HG02943 (cell line): ENCODE results near the gene ZXDC.

ENCODE experiments used
- ATAC-seq: cut with Tn5 transposase; IDR thresholded peaks from one replicate; pipeline ENCODE4 v1.9.1; 2021; ENCODE audit warnings: mild to moderate bottlenecking, low read depth, moderate library complexity; ENCODE audit not compliant: unreplicated experiment

The ZXDC gene

DNA sequence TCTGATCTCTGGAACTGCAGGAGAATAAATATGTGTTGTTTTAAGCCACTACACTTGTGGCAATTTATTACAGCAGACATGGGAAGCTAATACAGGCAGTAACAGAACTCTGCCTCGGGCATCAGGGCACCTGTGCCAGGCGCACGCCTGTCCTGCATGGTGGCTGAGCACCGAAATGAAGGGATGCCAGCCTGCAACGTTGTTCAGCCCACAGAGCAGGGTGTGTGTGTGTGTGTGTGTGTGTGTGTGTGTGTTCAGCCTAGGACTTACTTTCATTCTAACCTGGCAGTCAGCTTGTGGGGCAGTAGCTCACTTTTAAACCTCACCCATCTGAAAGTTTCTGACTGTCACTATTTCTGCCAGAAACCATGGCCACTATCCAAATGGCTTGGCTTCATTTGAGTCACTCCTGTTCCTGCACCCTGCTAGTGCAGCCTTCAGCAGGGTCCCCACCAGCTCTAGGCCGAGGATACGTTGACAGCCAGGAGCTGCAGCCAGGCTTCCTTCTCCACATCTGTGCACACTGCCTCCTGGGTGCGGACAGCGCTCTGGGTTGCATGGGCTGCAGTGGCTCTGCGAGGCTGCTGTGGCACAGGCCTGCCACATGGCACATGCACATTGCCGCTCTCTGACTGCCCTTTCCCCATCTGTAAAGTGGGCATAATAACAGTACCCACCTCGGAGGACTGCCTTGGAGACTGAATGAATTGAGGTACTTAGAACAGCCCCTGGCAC is 37.4 kb upstream of the ZXDC start:
- ATAC-seq = no peak

DNA sequence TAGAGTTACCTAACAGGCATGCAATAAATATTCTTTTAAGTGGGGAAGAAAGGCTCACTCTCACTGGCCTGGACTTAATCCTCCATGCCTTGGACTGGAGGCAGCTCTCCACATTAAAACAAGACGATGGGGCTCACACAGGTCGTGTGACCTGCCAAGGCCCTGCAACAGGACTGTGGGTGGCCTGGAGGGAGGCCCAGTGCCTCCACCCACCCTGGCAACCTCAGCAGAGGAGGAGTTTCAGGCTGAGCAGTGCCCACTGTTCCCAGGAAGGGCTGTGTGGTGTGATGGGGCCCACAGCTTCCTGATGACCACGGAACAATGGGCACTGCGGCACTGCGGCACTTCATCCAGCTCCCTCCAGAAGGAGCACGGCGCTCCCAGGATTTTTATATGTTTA is 36.3 kb upstream of the ZXDC start:
- ATAC-seq = no peak

DNA sequence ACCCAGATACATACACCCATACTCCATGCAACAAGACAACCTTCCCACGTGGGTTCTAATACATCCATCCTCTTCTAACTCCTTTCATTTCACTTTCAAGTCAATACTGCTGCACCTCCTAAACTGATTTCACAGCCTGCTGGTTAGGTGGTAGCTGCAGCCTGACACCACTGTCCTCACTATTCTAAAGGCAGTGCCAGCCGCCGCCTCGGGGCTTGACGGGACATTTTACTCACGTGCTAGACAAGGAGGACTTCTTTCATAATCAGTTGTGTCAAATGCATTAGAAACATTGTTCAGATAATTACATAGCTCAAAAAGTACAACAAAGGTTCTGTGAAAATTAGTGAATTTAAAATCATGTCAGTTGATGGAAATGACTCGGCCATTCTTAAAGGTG is 35.6 kb upstream of the ZXDC start:
- no peak for ATAC-seq

DNA sequence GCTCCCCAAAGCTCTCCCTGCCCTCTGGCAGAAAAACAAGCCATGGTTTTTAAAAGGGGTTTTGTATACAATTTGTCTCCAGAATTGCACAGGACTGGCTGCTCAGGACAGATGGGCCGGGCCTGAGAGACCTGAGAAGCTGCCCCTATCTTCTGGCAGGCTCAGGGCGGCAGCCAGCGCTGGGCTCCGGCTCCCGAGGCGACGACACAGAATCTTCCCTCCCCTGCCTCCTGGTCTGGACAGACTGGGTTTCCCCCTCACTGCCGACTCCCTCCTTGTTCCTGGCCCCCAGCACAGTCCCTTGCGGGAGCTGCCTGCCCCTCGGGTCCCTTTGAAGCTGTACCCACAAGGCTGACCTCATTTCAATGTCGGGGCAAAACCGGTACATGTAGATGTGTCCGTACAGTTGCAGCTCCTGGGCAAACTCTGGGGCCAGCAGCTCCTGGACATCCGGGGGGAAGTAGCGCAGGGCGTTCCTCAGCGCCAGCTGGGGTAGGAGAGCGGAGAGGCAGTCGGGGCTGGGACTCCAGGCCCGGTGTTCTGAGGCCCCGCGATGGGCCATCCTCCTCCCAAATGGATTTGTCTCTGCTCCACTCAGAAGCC is 34.7 kb upstream of the ZXDC start:
- ATAC-seq = no peak

DNA sequence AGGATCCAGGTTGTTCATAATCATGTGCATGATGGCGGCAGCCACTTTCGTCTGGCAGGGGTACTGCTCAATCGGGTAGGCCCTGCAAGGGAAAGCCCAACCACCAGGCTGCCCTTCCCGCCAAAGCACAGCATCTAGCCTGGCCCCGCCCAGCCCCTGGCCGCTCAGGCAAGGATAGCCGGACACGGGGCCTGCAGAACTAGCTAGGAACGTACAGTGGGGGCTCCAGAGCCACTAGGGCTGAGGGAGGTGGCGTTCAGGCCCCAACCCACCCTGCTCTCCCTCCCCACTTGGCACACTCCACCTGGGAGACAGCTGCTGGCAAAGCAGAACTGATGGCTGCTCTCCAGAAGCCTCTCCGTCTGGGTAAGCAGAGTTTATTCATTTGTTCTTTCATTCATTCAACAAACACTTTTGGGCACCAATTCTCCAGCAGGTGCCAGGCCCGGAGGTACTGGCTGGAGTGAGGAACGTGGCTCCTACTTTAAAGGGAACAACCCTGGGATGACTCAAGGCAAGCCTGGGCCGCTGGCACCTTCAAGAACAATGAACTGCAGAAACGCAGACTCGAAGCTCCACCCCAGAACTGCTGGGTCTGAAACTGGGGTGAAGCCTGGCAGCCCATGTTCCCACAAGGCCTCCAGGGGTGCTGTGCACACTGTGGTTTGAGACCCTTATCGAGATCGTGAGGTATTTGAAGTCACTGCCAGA is 34.1 kb upstream of the ZXDC start:
- ATAC-seq = no peak

DNA sequence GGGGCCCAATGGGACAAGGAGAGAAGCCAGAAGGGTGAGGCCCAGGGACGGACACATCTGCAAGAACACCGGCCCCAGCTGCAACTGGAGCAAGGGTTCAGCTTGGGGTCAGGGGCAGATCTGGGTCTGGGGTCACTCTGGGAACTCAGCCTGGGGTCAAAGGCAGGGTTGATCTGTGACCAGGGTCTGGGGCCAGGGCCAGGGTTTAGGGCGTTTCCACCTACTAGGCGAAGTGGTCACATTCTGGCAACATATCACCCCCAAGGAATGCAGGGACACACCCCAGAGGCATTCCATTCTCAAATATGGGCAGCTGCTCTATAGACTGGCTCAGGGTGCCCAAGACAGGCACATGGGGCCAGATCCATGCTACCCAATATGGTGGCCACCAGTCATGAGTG is 32.9 kb upstream of the ZXDC start:
- ATAC-seq = no peak

DNA sequence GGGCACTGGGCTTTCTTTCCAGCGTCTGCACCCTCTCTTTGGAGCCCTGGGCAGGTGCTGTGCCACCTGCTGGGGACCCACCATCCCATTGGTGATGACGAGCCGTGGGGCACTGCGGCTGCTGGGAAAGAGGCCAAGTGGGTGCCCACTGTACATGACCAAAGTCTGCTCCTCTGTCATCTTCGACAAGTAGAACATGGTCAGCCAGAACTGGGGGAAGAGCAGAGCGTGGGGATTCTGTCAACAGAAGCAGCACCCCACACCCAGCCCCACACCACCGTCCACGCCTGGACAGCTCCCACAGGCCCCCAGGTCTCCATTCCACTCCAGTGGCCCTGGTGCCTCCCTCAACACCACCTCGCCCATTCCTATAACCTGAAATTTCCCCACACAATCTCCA is 32.2 kb upstream of the ZXDC start:
- ATAC-seq = no peak

DNA sequence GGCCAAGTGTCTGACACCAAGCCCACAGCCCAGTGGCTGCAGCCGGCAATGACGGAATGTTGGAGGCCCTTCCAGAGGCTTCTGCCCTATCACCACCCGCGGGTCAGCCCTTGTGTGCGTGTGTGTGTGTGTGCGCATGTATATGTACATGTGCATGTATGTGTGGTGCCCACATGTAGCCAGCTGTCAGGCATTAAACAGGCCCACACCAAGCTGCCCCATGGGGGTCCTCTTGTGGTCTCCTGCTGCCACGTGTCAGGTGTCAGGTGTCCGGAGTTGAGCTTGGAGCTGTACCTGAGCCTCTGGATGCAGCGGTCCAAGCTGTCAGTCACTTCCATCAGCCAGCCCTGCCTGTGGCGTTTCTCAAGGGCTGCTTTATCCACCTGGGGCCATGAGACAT is 28.0 kb upstream of the ZXDC start:
- ATAC-seq = no peak

DNA sequence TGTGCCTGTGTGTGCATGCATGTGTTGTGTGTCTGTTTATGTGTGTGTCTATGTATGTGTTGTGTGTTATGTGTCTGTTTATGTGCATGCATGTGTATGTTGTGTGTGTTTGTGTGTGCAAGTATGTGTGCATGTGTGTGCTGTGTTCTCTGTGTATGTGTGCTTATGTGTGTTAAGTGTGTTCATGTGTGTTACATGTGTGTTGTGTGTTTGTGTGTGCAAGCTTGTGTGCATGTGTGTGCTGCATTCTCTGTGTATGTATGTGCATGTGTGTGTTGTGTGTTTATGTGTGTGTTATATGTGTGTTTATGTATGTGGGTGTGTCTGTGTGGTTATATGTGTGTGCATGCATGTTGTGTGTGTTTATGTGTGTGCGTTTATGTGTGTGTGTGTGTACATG is 27.0 kb upstream of the ZXDC start:
- ATAC-seq = no peak

DNA sequence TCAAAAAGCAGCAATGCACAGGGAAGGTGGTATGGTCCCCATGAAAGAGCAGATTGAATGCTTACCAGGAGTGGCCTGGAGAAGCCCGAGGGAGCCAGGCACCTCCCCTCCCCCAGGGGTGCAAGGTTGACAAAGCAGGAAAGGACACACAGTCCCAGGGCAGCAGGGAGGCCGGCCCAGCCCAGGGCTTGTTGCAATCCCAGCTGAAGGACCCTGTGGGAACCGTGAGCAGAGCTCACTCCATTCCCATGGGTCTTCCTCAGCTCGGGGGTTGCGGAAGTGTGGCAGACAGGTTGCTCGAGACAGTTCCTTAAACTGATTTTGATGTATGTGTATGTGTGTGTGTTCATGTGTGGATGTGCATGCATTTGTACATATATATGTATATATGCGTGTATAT is 26.0 kb upstream of the ZXDC start:
- ATAC-seq = no peak

DNA sequence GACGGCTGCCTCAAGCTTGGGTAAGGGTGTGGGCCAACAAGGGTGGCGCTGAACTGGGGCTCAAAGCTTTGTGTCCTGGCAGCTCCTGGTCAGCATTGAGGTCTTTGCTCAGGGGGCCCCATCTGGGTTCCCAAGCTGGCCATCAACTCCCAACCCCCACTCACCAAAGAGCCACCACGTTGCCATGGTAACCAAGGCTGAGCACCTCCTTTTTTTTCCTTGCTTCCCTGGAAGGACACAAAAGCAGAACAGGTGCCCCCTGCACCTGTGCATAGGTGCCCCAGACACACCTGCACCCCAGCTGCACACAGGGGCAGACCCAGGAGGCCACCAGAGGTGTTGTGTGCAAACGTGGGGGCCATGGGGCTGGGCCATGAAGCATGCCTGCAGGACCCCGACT is 25.4 kb upstream of the ZXDC start:
- no peak for ATAC-seq

DNA sequence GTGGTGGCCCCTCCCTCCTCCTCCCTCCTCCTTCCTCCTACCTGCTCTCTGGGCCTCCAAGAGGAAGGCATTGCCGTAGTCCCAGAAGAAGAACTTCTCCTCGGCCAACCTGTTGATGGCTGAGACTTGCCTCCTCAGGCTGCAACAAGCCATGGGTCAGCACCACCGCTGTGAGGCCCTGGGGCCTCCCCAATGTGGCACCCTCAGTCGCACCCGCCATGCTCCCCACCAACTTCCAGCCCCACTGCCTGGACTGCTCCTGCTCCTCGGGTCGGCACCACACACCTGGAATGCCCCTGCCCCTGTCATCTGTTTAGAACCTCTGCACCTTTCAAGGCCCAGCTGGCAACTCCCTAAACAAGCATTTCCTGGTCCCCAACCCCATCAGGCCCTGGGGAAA is 24.3 kb upstream of the ZXDC start:
- no peak for ATAC-seq

DNA sequence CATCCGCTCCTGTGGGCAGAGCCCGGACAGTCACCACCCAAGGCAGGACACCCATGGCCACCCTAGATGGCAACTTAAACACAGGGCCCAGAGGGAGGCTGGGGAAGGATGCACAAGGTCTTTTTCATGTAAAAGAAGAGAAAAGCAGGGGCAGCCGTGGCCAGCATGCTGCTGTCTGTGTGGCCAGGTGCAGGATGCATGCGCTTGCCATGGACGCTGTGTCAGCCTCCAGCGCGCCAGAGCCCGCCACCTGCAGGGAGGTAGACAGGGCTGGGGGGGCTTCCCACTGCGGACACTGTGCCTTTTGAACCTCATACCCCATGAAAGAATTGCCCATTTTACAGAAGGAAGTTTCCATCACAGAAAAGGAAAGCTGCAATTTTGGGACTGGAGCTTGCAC is 23.7 kb upstream of the ZXDC start:
- ATAC-seq = no peak

DNA sequence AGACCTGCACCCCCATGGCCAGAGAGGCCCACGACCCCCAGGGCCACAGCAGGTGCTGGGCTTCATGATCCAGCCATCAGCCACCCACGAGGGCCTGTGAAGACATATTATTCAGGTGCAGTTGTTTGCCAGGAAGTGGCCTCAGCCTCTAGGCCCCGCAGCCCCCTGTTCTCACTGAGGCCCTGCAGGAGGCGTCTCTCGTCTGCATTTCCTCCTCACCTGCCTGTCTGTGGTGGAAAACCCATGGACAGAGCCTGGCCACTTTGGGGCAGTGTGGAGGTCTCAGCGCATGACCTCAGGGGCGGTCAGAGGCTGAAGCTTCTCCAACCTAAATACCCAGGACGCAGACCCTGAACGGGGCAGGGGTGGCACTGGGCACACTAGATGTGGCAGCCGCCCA is 23.2 kb upstream of the ZXDC start:
- ATAC-seq = no peak

DNA sequence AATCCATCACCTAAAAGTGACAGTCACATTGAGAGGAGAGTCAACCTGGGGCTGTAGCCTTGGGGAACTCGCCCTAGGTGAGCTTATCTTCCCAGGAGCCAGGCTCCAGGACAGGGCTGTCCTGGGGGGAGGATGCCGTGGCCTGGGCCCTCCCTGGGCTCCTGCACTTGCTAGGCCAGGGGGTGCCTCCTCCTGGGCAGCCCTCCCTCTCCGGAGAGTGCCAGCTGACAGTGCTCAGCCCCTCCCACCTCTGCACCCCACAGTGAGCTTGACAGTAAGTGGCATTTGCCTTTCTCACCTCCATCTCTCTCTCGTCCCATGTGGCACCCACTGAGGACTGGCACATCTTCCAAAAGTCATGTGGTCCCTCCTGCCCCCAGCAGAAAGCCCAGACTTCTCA is 22.8 kb upstream of the ZXDC start:
- no peak for ATAC-seq

DNA sequence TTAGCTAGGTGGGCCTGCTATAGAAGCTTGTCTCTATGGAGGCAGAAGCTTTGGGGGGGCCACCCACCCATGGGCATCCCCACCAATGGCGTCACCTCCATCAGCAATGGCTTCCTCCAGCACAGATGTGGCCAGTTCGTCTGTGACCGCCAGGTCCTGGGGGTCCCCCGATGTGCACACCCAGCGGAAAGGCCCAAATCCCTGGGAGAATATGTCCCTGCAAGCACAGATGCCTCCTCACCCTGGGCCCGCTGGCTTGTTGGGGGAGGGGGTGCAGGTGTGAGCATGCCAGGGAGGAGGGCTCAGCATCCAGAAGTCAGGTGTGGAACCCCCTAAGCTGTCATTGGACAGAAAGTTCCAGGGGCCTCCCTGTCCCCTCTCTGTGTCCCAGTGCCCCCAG is 22.3 kb upstream of the ZXDC start:
- ATAC-seq = no peak

DNA sequence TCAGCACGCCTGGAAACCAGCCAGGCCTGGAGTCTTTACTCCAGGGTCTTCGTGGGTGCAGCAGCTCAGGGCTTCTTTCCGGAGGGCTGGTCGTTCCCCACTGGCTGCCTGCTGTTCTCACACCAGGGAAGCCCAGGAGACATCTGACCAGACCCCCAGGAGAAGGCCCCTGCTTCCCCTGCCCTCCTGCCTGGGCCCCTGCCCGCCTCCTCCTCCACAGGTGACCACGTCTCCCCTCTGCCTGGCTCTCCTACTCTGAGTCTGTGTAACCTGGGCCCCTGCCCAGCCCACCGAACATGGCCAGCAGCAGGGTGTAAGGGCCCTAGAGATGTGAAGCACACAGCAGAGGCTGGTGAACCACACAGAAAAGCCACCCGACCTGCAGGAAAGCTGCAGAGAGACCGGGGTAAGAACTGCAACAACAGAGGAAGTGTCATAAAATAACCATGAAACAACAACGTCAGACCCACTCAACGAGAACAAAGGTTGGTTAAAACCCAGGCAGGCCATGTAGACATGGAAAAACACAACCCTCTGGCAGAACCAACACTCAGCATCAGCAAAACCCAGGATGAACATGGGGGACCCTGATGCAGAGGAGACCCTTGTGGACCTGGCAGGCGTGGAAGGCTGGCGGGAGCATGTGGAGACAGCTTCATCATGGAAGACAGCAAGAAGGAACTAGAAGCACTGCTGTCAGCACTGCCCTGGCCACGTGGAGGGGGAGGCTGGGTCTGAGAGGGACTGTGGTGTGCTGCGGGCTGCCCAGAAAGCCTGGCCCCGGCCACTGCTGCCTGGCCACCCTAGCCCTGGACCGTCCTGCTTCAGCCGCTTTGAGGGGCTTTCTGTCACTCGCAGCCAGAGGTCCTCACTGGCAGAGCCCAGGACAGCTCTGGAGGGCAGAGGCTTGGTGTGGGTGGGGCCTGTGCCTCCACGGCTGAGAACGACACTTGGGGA is 21.5 kb upstream of the ZXDC start:
- no peak for ATAC-seq

DNA sequence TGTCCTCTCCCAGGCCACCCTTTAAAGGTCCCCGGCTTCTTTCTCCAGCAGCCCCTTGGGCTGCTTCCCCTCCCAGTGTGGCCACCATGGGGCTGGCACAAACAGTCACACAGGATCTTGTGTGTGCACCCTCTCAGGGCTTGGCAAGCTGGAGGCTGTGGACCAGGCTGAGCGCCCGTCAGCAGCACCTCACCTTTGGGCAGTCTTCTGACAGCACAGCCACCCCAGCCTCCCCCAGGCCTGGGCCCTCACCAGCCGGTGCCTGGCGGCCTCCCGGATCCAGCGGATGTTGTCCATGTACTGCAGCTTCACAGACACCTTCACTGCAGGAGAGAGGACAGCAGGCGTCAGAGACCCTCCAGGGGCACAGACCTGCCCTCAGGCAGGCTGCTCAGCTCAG is 20.1 kb upstream of the ZXDC start:
- no peak for ATAC-seq

DNA sequence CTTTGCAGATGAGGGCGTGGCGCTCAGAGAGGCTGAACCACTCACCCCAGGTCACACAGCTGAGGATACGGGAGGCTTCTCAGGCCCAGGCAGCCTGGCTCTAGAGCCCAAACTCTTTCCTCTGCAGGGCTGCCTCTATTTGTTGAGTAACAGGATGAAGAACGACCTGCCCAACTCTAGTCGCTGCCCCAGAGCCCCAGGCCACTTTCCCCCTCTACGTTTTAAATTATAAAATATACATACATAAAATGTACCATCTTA is 19.2 kb upstream of the ZXDC start:
- ATAC-seq = no peak

DNA sequence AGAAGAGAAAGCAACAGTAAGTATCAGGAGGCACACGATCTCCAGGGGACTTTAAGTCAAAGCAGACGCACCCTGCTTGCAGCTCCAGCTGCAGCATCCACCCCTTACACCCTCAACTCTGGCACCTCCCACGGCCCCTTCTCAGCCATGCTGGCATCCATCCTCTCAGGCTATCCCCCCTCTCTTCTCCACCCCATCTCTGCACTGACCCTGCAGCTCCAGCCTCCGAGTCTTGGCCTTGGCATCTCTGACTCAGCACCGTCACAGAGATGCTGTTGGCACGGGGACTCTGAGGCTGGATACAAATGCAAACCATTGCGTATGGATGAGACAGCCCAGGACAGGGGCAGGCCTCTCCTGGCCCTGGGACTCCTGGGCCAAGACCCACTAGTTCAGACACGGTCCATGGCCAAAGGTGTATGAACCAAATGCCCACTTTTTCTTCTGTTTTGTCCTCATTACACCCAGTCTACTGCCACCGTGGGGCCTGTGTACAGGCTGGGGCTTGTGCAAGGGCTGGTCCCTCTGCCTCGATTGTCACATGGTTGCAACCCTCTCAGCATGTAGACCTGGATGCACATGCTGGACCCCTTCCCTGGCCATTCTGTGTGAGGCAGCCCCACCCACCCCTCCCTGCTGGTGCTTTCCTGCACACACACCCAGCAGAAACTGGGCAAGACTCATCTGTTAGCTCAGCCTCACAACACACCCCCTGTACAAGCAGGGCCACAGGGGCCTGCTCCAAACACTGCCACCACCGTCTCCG is 18.7 kb upstream of the ZXDC start:
- ATAC-seq = no peak

DNA sequence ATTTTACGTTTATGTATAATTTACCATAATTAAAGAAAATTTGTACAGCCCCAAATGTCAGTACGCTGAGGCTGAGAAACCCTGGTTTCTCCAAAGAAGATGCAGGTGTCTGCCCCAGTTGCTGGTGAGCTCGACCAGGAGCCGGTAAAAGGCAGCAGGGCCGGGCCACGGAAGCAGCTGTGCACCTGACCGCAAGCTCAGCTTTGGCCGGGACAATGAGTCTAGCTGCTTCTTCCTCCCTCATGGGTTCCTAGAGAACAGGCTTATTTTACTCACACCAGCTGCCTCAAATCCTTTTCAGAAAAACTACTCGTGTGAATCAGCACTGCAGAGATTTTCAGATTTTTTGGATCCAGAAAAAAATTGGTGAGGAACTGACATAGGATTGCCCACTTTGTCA is 18.0 kb upstream of the ZXDC start:
- no peak for ATAC-seq
